ENCODE results near the gene L3MBTL4.

The L3MBTL4 gene

DNA sequence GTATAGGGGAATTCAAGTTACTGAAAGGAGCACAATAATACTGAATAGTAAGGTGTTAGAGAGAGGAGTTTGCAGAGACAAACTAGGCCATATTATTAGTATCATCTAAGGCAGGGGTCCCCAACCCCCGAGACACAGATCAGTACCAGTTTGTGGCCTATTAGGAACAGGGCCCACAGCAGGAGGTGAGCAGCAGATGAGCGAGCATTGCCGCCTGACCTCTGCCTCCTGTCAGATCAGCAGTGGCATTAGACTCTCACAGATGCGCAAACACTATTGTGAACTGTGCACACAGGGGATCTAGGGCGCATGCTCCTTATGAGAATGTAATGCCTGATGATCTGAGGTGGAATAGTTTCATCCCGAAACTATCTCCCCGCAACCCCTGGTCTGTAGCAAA lies 477.6 kb downstream of the L3MBTL4 start:
- no peak overlapping the region for H3K27ac ChIP-seq
- H3K4me3 ChIP-seq, result no peak overlapping the region
- no peak for DNase-seq (ENCODE audit: low spot score)
- TF ChIP-seq CTCF (IDR thresholded peaks at IDR 0.05), result no peak

GRCh38 chr18:5930789-5931188 lies 483.9 kb downstream of the L3MBTL4 start:
- TF ChIP-seq CTCF (IDR thresholded peaks at IDR 0.05), result no peak

GRCh38 chr18:5918205-5918858 lies 496.4 kb downstream of the L3MBTL4 start:
- Histone ChIP-seq H3K4me3 (no peak overlapping the region), H3K27ac (no peak overlapping the region)
- DNase-seq (ENCODE audit: low spot score), result no peak
- no peak for TF ChIP-seq CTCF (IDR thresholded peaks at IDR 0.05)

More at GRCh38 chr18:5930789-5931188, 483.9 kb downstream of the L3MBTL4 start:
- Histone ChIP-seq H3K4me3 (no peak overlapping the region), H3K27ac (no peak overlapping the region)
- no peak for DNase-seq (ENCODE audit: low spot score)

- TF ChIP-seq CTCF (IDR thresholded peaks at IDR 0.05), result no peak
- Histone ChIP-seq H3K4me3 (no peak overlapping the region), H3K27ac (no peak overlapping the region)
- DNase-seq (ENCODE audit: low spot score), result no peak
These were observed 499.8 kb downstream of the L3MBTL4 start for GRCh38 chr18:5914951-5915350.

DNA sequence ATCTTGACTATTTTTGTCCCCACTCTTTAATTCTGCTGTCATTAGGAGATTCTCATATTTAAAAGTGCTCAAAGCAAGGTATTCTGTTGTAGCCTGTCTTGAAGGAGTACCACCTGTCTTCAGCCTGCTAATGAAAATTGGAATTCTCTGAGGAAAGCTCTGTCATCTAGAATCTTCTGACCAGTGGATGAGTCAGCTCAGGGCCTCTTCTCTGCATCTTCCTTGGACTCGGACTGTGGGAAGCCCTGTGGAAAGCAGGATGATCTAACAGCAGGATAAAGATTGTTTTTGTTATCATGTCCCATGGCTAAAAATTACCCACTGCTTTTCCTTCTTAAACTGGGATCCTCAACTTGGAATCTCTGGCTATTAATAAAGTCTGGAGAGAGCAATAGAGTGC lies 500.7 kb downstream of the L3MBTL4 start:
- no peak for TF ChIP-seq CTCF (IDR thresholded peaks at IDR 0.05)
- H3K27ac ChIP-seq, result no peak overlapping the region
- H3K4me3 ChIP-seq, result no peak overlapping the region
- no peak for DNase-seq (ENCODE audit: low spot score)

DNA sequence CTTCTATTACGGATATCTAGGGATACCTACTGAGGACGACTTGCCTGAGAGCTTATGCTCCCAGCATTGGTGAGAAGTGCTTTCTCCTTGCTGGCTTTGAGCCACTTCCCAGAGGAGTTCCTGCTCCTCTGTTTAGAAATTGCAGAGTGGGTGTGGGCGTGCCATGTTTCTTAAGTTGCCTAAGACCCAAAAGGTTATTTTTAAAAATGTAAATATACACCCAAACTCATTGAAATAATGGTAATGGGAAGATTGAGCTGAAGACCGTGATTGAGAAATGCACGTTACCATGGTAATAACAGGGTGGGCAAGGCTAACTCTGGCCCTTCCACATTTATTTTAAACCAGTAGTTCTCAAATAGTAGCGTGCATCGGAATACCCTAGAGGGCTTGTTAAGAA lies 502.1 kb downstream of the L3MBTL4 start:
- Histone ChIP-seq H3K27ac (no peak overlapping the region), H3K4me3 (no peak overlapping the region)
- no peak for TF ChIP-seq CTCF (IDR thresholded peaks at IDR 0.05)
- no peak for DNase-seq (ENCODE audit: low spot score)

DNA sequence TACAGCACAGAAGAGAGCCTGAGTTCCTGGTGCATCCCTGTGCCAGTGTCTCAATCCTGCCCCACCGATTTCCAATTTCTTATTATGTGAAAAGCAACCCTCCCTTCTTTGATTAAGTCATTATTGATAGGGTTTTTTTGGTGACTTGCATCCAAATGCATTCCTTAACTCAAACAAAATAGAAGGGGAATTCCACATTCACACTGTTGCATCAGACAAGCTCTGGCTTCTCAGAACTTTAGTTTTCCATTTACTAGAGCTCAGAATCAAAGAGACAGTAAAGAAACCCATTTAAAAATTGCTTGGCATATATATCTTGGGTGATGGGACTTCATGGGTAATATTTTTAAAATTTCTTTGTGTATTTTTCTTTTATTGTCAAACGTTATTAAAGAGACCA lies 505.6 kb downstream of the L3MBTL4 start:
- TF ChIP-seq CTCF (IDR thresholded peaks at IDR 0.05), result no peak
- DNase-seq (ENCODE audit: low spot score), result no peak
- Histone ChIP-seq H3K4me3 (no peak overlapping the region), H3K27ac (no peak overlapping the region)

Data from coronary artery (tissue), 2 donors.